Stimulated activated CD4-positive, alpha-beta T cell treated with anti-CD3 and anti-CD28 coated beads, Interleukin-4, amount 100 ng/mL, for 24 hours (primary cell): ENCODE data around the gene ZSCAN30.

Experiments
- DNase-seq: peaks from one replicate; pipeline ENCODE4 v3.0.0-alpha.2; 2020

Gene ZSCAN30

DNA sequence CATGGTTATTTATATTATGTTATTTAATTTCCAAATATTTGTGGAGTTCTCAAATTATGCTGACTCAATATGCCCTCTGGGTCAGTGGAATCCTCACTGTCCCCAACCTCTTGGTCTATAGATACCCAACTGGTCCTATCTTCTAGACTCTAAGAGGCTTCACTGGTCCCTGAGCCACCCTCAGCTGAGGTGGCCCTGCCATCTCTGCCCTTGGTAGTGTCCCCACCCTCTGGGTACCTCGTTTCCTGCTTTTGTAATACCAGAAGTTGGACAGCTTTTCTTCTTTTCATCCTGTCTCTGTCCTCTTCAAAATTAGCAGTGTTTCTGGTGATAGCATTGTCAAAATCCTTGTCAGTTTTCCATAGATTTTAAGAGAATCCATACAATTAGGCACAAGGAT lies 11.9 kb downstream of the ZSCAN30 start:
- no peak for DNase-seq

DNA sequence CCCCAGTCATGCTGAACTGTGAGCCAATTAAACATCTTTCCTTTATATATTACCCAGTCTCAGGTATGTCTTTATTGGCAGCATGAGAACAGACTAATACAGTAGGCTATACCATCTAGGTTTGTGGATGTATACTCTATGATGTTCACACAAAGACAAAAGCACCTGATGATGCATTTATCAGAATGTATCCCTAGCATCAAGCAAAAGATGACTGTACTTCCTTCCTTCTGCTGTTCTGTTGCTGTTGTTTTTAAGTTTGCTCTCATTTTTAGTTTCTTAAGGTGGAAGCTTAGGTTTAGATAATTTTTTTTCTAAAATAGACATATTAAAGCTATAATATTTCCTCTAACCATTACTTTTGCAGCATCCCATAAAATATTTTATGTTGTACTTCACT lies 12.4 kb downstream of the ZSCAN30 start:
- no peak for DNase-seq

DNA sequence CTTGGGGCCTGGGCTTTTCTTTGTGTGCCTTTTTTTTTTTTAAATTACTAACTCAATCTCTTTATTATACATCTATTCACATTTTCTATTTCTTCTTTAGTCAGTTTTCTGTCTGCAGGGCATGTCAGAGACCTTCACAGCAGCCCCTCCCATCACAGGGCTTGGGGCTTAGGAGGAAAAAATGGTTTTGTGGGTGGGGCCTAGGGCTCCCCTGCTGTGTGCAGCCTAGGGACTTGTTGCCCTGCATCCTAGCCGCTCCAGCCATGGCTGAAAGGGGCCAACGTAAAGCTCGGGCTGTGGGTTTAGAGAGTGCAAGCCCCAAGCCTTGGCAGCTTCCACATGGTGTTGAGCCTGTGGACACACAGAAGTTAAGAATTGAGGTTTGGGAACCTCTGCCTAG lies 13.8 kb downstream of the ZSCAN30 start:
- no peak for DNase-seq

DNA sequence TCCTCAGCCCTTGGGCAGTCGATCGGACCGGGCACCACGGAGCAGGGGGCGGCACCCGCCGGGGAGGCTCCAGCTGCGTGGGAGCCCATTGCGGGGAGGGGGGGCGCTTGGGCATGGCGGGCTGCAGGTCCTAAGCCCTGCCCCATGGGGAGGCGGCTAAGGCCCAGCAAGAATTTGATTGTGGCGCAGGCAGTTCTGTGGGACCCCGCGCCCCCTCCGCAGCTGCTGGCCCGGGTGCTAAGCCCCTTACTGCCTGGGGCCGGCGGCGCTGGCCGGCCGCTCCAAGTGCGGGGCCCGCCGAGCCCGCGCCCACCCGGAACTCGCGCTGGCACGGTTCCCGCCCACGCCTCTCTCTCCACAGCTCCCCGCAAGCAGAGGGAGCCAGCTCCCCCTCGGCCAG lies 18.4 kb downstream of the ZSCAN30 start:
- no peak for DNase-seq

DNA sequence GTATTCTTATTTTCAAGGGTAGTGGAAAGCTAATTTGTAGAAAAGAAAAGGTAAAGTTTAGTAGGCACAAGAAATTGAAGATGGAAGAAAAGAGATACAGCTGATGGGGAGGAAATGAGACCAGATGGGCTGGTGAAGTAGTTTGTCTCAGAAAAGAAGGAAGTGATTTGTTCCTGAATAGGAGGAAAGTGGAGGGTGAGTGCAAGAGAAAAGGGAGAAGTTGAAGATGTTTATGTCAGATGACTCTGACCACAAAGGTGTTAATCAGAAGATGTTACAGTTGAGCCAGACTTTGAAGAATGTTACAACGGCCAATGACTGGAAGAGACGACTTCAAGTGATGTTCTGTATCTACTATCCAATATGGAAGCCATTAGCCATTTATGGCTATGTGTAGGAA lies 21.2 kb downstream of the ZSCAN30 start:
- DNase-seq, result no peak

DNA sequence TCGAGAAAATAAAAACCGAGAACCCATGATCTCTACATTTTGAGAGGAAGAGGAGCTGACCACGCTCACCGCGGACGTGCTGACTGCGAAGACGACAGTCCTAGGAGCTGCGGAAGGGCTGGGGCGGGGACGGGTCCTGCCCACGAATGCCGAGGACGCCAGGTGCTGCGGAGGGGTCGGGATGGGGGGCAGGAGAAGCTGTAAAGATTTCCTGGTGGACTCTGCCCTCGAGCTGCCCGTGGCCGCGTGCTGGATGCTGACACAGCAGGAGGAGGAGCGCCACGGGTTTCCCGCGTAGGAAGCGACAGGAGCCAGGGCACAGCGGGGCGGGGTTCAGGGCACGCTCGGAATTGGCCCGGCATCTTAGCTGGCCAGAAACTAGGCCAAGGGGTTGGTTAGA lies 22.2 kb downstream of the ZSCAN30 start:
- no peak for DNase-seq

DNA sequence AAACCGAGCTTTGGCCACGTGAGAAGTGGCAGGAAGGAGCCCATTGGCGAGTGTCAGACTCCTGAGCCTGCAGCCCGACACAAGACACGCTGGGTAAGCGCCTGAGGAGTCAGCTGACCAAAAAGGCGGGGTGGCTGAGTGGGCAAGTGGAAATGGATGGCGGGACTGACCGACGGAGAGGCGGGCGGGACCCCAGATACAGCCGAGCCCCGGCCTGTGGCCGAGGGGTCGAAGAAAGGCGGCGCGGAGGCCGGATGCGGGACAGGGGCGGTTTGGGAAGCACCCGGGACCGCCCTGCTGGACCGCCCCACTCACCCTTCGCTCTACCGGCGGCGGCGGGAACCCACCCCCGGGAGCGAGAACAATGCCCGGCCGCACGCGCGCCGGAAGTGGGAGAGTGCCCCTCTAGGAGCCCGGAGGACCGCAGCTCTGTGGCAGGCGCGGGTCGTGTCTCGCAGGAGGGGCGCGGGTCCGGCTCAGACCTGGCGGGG lies 22.8 kb downstream of the ZSCAN30 start:
- DNase-seq, result peak; percentile 66

DNA sequence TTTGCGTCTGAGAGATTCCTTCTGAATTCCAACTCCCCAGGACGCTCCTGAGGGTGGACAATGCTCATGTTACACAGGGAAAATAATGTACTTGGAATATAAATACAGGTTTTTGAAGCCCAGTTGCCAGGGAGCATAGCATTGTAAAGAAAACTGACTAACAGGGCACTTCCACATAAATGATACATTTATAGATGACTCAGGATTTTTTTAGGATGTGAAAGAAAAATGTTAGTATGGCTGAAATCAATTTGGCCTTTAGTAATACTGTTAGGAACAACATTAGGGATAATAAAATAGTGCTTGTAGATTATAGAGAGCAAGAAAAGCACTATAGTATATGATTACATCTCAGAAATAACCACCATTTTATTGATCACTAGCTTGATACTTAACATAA lies 25.6 kb downstream of the ZSCAN30 start:
- DNase-seq, result no peak

DNA sequence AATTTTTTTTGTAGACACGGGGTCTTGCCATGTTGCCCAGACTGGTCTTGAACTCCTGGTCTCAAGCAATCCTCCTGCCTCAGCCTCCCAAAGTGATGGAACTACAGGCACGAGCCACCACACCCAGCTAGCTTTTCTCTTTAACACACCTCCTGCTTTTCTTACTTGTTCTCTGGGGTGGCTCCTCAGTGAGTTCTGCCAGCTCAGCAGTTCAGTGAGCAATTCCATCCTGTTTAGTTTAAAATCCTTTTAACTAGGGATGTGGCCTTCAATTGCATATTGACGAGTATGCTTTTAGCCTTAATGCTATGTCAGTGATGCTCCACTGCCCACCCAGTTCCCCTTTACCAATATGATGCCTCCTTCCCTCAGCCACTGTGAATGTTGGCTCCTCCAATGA lies 33.1 kb downstream of the ZSCAN30 start:
- DNase-seq, result no peak

DNA sequence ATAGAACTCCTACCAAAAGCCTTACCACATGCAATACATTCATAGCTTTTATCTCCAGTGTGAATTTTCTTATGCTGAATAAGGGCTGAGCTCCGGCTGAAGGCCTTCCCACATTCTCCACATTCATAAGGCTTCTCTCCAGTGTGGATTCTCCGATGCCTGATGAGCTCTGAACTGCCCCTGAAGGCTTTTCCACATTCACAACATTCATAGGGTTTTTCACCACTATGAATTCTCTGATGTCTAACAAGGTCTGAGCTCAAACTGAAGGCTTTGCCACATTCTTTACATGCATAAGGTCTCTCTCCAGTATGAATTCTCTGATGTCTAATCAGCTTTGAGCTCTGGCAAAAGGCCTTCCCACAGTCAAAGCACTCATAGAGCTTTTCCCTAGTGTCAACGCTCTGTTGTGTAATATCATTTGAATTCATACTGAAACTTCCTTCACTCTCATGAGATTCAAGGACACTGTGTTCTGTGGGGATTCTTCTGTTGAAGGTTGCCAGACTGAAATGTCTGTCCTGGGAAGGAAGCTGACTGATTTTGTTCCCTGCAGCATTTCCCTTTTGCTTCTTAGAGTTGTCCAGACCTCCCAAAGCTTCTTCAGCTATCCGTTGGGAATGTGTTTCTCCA lies 36.3 kb downstream of the ZSCAN30 start:
- DNase-seq, result no peak

DNA sequence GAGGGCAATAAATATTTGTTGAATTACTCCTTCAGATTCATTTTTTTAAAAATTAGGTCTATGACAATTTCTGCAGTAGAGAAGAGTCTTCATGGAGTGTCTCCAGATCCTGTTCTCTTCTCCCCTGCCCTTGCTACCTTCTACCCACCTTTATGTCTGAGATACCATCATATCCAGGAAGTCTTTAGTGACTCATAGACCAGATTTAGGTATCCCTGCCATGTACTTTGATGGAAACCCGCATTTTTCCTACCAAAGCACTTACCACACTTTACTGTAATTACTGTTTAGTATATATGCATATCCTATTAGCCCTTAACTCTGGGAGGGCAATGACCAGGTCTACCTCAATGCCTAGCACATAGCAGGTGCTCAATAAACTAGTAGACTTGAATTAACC lies 37.6 kb downstream of the ZSCAN30 start:
- DNase-seq, result no peak

DNA sequence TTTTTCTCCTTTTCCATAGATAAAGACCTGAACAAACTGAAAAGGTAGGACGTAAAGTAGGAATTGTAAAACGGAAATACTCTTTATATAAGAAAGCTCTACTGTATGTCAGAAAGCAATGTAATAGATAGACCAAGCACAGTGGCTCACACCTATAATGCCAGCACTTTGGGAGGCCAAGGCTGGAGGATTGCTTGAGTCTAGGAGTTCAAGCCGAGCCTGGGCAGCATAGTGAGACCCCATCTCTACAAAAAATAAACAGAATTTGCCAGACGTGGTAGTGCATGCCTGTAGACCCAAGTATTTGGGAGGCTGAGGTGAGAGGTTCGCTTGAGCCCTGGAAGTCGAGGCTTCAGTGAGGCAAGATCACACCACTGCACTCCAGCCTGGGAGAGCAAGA lies 41.6 kb downstream of the ZSCAN30 start:
- no peak for DNase-seq

DNA sequence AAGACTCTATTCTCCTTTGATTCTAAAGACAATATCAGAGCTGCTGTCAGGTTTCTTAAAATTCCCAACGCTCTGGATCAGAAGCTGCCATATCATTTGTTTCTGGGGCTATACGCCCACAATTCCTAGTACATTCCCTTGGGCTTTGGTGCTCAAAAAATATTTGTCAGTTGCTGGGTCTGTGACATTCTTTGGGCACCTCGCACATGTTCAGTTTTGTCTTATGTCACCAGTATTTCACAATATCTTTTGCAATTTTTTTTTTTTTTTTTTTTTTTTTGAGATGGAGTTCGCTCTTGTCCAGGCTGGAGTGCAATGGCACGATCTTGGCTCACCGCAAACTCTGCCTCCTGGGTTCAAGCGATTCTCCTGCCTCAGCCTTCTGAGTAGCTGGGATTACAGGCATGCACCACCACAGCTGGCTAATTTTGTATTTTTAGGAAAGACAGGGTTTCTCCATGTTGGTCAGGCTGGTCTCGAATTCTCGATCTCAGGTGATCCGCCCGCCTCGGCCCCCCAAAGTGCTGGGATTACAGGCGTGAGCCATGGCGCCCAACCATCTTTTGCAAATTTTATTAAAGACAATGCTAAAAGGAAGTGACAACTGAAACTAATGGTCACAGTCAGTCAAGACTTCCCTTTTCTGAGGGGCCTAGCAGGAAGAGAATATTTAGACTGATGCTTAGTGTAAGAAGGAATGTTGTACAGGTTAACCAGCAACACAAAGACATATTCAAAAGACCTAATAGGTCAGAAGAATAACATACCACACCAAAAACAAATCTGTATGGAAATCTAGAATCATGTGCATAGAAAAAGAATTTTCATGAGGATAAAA lies 42.4 kb downstream of the ZSCAN30 start:
- DNase-seq, result no peak

DNA sequence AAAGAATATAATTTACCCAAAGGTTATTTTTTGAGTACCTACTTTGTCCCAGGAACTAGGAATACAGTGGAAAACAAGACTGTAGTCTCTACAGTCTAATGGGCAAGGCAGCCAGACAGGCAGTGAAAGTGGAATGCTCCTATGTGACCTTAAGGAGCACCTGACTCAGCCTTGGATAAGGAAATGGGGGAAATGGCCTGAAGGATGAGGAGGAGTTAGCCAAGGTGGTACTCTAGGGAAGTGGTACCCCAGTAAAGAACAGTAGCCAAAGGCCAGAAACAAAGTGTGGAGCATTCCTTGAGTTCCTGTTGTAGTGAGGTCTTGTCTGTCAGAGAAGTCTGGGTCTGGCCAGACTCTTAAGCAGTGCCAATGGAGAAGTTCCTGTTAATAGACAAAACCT lies 43.2 kb downstream of the ZSCAN30 start:
- DNase-seq, result no peak

DNA sequence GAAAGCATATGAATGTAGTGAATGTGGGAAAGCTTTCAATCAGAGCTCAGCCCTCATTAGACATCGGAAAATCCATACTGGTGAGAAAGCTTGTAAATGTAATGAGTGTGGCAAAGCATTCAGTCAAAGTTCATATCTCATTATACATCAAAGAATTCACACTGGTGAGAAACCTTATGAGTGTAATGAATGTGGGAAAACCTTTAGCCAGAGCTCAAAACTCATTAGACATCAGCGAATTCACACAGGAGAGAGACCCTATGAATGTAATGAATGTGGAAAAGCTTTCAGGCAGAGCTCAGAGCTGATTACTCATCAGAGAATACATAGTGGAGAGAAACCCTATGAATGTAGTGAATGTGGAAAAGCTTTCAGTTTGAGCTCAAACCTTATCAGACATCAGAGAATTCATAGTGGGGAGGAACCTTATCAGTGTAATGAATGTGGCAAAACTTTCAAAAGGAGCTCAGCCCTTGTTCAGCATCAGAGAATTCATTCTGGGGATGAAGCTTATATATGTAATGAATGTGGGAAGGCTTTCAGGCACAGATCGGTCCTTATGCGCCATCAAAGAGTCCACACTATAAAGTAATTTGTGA lies 44.2 kb downstream of the ZSCAN30 start:
- DNase-seq, result no peak

DNA sequence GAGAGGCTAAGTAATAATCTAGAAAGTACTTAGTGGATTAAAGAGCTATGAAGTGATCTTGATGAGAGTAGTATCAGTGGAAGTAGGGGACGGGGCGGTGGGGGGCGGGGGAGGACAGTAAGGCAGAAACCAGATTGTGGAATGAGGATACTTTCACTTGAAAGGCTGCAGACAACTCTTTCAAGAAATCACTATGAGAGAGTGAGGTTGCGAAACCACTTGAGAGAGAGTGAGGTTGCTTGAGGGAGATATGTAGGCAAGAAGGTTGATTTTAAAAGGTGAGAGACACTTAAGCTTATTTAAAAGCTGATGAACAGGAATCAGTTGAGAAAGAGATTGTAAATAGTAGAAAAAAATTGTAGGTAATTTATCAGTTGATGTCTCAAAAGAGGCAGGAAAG lies 45.4 kb downstream of the ZSCAN30 start:
- DNase-seq, result no peak

DNA sequence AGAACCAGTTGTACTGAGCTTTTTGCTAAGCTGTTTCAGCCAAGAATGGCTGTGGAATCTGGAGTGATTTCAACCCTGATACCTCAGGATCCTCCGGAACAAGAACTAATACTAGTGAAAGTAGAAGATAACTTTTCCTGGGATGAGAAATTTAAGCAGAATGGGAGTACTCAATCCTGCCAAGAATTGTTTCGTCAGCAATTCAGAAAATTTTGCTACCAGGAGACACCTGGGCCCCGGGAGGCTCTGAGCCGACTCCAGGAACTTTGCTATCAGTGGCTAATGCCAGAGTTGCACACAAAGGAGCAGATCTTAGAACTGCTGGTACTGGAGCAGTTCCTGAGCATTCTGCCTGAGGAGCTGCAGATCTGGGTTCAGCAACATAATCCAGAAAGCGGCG lies 47.6 kb downstream of the ZSCAN30 start:
- DNase-seq, result no peak

DNA sequence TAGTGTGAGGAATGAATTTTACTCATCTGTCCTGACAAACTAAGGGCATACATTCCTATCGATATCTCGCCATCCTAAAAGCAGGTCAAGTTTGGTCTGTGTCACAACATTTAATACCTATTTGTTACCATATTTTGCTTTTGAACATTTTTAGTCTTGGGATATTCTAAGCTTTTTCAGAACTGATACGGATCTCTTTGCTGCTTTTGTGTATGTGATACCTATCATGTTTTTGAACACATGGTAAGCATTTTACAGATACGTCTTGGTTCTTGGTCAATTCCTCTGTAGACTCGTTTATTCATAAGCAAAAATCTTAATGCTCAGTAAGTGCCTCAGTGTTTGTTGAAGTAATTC lies 48.6 kb downstream of the ZSCAN30 start:
- DNase-seq, result no peak

DNA sequence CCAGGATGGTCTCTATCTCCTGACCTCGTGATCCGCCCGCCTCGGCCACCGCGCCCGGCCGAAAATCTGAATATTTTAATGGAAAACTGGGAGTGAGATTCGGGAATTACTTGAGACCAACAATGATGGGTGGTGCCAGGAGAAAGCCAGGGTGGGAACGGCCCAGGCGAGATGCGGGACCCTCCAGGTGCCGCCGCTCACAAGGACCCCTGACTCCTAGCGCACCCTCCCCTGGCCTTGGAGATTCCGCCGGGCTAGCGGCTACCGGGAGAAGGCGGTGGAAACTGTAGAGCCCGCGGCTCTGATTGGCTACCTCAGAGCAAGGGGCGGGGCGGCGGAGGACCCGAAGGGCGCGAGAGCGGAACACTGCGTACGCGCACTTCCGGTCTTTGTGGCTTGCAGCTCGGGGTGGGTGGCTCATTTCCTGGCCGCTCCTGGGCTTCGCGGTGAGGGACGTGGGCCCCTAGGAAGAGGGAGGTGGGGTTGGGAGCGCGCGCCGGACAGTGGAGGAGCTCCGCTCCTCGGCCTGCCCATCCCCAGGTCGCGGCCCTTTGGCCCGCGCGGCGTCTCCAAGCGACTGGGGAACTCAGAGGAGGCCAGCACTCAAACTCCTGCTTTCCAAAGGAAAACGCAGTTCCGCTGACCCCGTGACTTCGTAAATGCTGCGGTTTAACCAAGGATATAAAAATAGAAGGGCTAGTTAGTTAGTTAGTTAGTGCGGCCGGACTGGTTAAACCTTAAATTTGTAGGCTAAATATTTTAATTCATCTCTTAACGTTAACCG lies 49.2 kb downstream of the ZSCAN30 start, which contains the start of gene ZNF397:
Gene ZNF397, plus strand, starts transcription at position 371 of the 784 bp plus-strand sequence. CDS start 1,437 bp downstream, outside the sequence.
- peak; percentile 97 for DNase-seq

DNA sequence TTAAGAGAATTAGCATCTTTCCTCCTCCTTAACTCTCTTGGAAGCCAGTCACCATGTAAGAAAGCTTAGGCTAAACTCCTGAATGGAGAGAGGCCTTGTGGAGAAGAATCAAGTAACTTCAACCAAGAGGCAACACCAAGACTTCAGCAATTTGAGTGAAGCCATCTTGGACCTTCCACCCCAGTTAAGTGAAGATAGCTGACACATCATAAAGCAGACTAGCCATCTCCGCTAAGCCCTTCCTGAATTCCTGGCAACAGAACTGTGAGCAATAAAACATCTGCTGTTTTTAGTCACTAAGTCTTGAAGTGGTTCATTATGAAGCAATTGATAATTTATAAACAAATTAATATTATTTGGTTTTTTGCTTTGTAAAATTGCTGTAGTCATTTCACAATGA lies 50.7 kb downstream of the ZSCAN30 start:
- DNase-seq, result no peak

DNA sequence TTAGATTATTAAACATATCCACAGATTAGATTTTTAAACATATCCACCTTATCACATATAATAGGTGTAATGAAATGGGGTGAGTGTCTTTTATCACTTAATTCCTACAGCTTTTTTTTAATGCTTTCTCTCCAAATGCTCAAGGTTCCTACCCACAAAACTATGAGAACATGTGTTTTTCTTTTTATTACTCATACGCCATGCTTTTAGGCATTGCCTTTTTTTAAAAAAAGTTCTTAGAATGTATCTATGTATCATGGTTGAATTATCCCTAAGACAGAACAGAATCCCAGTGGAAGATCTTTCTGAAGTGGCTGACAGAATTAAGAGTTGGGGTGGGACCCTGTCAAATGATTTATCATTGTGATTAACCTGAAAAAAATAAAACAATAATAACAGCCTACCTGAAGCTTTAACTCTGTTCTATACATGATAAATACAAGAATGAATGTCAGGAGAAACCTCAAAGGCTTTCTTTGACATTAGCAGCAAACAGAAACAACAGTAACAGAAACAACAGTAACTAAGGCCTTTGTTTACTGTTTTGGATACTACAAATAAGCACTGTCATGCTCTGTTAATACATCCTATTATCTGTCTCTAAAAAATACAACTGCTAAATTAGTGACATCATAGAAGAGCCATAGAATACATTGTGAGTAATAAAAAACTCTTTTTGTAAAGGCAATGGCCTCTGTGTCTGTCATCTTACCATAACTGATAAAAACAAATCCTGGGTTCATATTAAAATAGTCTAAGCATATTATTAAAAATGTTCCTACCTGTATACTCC lies 53.3 kb downstream of the ZSCAN30 start:
- no peak for DNase-seq

DNA sequence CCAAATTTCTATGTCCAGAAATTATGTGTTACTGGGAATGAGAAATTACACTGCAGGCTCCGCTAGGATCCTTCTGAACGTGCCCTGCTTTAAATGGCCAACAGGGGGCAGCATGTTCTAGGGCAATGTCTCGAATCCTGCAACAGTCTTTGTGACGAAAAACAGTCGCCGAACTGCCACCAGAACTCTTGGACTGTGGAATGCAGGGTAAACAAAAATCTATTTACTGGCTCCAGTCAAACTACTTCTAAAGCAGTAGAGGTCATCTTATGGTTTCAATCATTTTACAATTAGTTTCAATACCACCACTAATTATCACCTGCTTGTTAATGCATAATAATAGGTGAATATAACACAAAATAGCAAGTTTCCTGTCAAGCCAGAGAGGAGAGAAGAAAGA lies 59.0 kb downstream of the ZSCAN30 start:
- peak; percentile 84 for DNase-seq
